GM12892 (cell line): ENCODE data around the gene TMPRSS7.

Source experiments
- POLR2A ChIP-seq: IDR thresholded peaks from 2 replicates; pipeline ENCODE4 v1.6.1; 2011; ENCODE audit warnings: low read depth, low read length, control low read depth
- POLR2AphosphoS5 ChIP-seq: IDR thresholded peaks from 2 replicates; pipeline ENCODE4 v1.6.1; 2011; ENCODE audit warnings: low read depth, low read length, control low read depth
- TAF1 ChIP-seq: IDR thresholded peaks from 2 replicates; pipeline ENCODE4 v1.6.1; 2011; ENCODE audit warnings: low read depth, mild to moderate bottlenecking, control low read depth, low read length, borderline replicate concordance

GRCh38 chr3:112121577-112122547, 87.3 kb downstream of the TMPRSS7 start:
- TF ChIP-seq POLR2A = no peak
- TF ChIP-seq POLR2AphosphoS5 = no peak
- TF ChIP-seq TAF1 = no peak
